ENCODE results near the gene CAMTA1.
A peak's percentile ranks its signal among the peaks of the same experiment; 100 is the strongest.

The CAMTA1 gene

DNA sequence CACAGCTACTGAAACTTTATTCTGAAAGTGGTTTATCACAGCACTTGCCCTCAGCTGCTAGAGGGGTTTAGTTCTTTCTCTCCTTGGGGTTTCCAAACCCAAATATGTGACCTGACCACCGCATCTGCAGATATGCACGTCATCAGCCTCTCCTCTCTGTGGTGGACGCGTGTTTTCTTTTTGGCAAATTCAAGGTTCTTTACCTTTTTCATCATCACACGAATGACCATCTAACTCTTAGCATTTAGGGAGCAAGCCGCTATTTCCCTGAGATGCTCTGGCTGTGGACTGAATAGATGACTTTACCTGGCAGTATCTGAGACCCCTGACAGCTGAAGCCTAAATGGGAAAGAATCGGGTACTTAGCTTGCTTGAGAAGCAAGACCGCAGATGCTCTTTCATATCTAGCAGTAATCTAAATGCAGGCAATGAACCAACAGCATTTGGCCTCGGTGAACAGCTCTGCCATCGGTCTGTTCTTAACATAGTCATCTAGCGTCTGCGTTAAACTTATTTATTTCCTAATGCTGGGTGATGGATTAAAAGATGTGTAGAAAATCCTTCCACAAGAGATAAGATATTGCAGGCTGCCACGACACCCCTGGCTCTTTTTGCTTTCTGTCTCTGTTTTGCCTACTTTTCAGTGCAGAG lies 463.4 kb downstream of the CAMTA1 start:
- DNase-seq: no peak

- DNase-seq: no peak
Measured at GRCh38 chr1:7249516-7249915, 464.3 kb downstream of the CAMTA1 start.

- DNase-seq: no peak
Measured at GRCh38 chr1:7250176-7250575, 464.9 kb downstream of the CAMTA1 start.

DNA sequence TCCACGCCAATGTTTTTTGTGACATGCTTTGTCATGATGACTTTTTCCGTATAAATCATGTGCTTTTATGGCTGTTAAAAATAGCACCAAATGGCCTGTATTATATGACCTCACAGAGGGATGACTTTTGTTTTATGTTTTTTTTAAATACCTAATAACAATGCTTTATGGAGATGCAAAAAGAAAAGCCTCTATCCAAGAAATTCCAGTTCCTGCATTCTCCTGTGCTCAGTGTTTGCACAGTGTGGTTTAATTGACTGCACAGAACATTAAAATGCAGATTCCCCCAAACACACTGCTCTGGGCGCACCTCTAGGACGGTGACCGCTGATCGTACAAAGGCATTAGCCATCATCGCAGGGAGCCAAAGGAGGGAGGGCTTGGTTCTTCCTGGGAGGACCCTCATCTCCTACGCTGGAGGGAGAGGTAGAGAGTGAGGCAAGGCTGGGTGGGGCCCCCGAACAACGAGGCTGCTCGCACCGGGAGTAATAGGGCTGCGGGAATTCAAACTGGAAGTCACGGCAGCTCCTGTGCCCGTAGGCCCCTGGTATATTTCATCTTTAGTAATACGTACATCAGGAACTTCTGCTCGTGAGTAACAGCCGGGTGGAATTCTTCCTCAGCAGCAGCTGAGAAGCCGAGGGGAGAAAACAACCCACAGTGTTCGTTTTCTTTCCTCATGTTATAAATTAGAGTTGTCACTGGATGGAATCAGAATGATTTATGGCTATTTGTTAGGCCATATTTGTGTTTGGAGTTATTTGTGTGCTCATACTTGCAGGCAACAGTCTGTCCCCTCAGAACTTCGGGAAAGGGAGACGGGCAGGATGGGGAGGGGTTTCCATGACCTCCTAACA lies 465.6 kb downstream of the CAMTA1 start:
- DNase-seq: no peak

DNA sequence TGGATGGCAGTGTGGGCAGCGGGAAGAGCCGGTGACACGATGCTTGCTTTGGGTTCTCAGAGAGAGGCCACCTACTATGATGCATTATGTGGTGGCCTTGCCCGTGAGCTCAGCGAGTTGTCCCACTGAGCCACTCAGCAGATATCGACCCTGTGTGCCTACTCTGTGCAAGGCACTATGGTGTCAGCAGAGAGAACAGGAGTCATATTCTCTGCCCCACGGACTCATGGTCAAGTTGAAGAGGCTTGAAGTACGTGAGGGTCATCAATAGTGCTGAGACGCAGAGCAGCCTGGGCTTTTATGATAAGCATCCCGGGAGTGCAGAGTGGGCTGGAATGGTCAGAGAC lies 466.2 kb downstream of the CAMTA1 start:
- DNase-seq: no peak

DNA sequence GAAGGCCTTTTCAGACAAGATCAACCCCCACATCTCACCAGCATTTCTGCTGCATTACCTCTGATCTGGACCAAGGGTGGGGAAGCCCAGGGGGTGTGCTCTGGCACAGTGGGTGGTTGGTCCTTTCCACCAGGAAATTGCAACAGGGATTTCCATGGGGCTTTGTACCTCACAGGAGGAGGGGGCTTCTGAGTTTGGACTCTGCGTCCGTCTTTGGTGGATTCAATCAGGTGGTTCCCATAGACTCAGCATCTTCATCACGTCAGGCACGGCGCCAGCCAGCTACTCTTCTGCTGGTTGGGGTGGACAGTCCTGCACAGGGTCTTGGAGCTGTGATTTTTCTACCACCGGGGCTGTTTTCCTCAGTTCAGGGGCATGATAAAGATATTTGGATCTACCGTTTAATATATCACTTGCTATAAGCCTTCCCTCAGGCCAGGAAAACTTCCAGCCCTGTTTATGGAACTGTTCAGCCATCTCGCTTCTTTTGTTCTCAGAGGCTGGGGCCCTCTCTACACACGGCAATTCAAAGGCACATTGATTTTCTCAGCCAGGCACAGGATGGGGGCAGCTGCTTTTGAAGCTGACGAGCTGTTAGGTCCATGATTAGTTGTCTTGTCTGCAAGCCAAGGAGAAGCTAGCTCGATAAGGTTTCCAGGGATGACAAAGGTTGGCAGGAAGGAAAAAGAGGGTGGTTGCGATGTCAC lies 467.3 kb downstream of the CAMTA1 start:
- no peak for DNase-seq

GRCh38 chr1:7253118-7253480 lies 467.8 kb downstream of the CAMTA1 start:
- no peak for DNase-seq

GRCh38 chr1:7253988-7254587 lies 468.8 kb downstream of the CAMTA1 start:
- DNase-seq: no peak

- DNase-seq: no peak
Measured at GRCh38 chr1:7255303-7256058, 470.2 kb downstream of the CAMTA1 start.

- no peak for DNase-seq
Measured at GRCh38 chr1:7256526-7256925, 471.3 kb downstream of the CAMTA1 start.

- DNase-seq: no peak
Measured at GRCh38 chr1:7257225-7257624, 472.0 kb downstream of the CAMTA1 start.

GRCh38 chr1:7258589-7259135 lies 473.4 kb downstream of the CAMTA1 start:
- no peak for DNase-seq

- DNase-seq: no peak
Measured at GRCh38 chr1:7259955-7260354, 474.7 kb downstream of the CAMTA1 start.

DNA sequence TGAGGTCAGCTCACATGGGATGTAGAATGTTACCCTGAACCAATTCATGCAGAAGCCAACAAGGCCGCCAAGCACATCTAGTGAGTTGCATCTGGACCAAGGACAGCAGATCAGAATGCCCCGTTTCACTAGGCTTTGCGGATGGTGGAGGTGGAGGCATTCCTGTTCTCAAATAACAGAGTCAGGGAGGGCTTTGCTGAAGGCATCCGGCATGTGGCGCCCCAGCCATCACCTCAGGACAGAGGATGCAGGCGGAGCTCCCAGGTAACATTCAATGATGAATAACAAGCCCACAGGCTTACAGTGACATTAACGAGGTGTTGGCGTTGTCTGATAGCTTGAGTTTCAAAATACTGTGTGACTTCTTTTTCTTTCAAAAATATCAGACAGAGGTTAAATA lies 476.2 kb downstream of the CAMTA1 start:
- no peak for DNase-seq

DNA sequence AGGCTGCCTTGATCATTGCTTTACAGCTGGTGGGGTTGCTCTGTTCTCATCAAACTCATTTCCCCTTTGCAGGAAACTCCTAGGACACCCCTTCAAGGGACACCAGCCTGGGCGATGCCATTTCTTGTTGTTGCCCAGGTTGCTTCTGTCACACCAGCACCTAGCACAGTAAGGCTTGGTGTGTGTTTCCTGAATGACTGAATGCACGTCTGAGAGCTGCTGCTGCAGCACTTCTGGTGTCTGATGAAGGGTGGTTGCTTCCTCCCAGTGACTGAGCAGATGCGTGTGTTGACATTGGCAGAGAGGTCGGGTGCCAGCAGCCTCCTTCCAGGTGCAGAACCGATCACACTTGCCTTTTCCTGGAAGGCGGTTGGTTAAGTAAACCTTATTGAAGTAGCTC lies 477.4 kb downstream of the CAMTA1 start:
- DNase-seq: peak in 1 of 2 experiments; percentile 23

DNA sequence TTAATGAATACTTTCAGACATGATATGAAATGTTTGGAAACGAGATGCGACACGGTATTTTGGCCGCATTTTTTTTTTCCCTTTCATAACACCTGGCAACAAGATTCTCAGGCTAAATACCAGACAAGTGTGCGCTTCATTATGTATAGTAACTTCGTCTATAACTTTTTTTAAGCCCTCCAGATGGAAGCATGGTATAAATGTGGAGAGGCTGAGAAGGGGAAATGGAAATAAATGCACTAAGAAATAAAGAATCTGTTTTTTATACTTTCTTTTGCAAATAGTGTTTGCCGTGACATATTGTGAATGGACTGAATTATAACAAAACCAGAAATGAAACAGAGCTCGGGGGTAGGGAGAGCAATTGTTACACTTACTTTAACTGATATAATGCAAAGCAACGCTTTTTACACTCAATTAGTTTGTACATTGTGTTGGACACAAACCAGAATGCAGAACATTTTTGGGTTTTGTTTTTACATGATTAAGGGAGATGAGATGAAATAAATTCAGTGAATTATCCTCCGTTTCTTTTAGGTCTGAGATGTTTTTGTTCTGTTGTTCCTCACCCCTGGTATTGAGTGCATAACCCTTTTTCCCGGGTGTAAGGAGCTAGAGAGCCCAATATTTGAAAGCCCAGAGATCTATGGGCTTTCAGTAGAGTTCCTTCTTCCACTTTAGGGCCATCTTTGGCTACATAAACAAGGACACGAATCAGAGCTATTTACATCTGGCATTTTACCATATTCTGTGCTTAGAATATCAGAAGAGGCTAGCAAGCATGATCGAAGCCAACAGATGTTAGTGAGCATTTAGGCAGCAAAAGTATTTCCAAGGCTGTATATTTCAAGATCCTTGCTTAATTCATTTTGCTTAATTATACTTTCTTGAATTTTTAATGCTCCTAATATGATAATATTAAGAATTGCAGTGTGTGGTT lies 478.0 kb downstream of the CAMTA1 start:
- DNase-seq: no peak

DNA sequence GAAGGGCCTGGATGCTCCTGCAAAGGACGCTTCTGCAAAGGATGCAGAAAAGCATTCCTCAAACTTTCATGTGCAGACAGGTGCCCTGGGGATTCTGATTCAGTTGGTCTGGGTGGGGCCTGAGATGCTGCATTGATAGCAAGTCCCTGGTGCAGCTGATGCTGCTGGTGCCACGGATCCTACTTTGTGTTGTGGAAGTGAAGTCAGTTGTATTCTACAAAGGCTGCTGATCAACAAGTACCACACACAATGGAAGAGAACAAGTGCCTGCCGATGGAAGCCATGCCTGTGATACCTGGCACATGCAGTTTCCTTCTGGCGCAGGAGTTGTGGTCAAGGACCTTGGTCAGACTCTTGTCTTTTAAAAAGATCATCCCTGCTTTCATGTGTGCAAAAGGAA lies 478.8 kb downstream of the CAMTA1 start:
- peak in 1 of 2 experiments; percentile 29 for DNase-seq

DNA sequence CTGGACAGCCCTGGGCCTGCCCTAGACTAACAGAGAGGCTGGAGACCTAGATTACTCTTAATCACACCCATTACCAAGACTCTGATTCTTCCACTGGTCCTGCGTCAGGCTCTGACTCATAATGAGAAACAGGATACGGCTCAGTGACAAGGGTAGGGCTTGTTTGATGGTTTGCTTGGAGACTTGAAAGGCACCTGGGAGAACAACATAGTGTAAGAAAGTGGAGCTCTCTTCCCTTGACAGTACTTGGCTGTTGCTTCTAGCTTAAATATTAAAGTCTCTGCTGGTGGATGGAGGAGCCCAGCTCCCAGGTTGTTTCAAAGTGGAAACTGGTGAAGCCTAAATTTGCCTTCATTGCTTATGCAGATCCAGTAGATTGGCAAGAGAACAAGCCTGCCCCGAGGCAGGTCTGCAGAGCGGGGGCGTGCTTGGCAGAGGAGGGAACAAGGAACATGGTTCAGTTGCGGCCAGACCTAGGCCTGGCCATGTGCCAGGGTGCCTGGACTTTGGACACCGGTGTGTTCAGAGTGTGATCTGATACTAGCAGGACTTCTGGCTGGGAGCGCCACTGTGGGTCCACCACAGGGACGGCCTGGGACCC lies 480.6 kb downstream of the CAMTA1 start:
- peak; percentile 88 to 93 for DNase-seq

DNA sequence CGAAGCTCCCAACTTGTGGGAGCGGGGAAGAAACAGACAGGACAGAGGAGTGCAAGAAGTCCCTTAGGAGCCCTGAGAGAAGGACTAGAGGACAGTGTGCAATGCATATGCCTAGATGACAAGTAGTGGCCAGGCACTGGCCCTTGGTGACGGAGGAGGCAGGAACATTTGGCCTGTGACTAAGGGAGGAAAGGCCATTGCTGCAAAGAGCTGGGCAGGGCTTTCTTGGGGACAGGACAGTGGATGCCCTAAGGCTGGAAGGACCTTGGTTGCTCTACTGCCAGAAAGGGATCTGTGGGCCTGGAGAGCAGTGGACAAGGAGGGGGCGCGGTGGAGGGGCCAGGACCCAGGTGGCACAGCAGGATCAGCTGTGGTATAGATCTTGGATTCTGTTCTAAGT lies 481.3 kb downstream of the CAMTA1 start:
- peak in 1 of 2 experiments; percentile 30 for DNase-seq

DNA sequence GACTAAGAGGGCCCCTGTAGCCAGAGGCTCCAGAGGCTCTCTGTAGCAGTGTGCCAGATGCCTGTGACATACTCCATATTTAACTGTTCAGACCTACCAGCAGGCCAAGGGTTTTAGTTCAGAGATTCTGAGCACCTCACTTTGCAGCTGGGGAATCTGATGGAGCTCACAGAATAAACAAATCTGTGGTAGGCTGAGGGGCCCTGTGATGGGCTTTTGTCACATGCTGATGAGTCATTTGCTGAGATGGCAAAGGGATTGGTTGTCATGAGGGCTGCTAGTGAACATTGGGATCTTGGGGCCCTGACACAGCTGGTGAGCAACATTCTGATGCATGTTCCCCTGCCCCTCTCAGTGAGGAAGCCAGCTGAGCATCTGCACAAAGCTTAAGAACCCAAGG lies 482.2 kb downstream of the CAMTA1 start:
- DNase-seq: no peak

- no peak for DNase-seq
Measured at GRCh38 chr1:7268983-7269382, 483.7 kb downstream of the CAMTA1 start.
